8988T (cell line): ENCODE data around the gene POLR1H.
"Not testable (repeated sequence)": the region's sequence is repeated elsewhere in the genome, so short reads cannot be mapped to it uniquely, and the experiment has no call there.

Experiments used
- DNase-seq: peaks from one replicate; pipeline ENCODE4 v3.0.0; 2011

Gene POLR1H

GRCh38 chr6:30061092-30061857 lies at the start of gene POLR1H:
POLR1H (plus strand) TSS chr6:30061265; CDS start chr6:30061525, 260 bp downstream.
- DNase-seq: peak; percentile 59

GRCh38 chr6:30013291-30013922 lies 47.7 kb upstream of the POLR1H start:
- DNase-seq: no peak

- no peak for DNase-seq
Observed at GRCh38 chr6:30019819-30020218, 41.2 kb upstream of the POLR1H start.

- no peak for DNase-seq
Observed at GRCh38 chr6:30020626-30021025, 40.4 kb upstream of the POLR1H start.

GRCh38 chr6:30022189-30022588 lies 38.9 kb upstream of the POLR1H start:
- DNase-seq: no peak

- not testable (repeated sequence) for DNase-seq
Observed at GRCh38 chr6:30022712-30023111, 38.4 kb upstream of the POLR1H start.

GRCh38 chr6:30025186-30025585 lies 35.9 kb upstream of the POLR1H start:
- no peak for DNase-seq

- DNase-seq: no peak
Observed at GRCh38 chr6:30029588-30029987, 31.5 kb upstream of the POLR1H start.

- DNase-seq: no peak
Observed at GRCh38 chr6:30031381-30031780, 29.7 kb upstream of the POLR1H start.

GRCh38 chr6:30033440-30033839 lies 27.6 kb upstream of the POLR1H start:
- not testable (repeated sequence) for DNase-seq

GRCh38 chr6:30035784-30036183 lies 25.3 kb upstream of the POLR1H start:
- DNase-seq: no peak

GRCh38 chr6:30037182-30037788 lies 23.8 kb upstream of the POLR1H start:
- DNase-seq: peak; percentile 28

- DNase-seq: no peak
Observed at GRCh38 chr6:30041221-30041620, 19.8 kb upstream of the POLR1H start.

- DNase-seq: no peak
Observed at GRCh38 chr6:30041821-30042220, 19.2 kb upstream of the POLR1H start.

- DNase-seq: no peak
Observed at GRCh38 chr6:30042476-30042875, 18.6 kb upstream of the POLR1H start.

GRCh38 chr6:30042914-30043313 lies 18.2 kb upstream of the POLR1H start:
- no peak for DNase-seq

- DNase-seq: no peak
Observed at GRCh38 chr6:30043744-30044143, 17.3 kb upstream of the POLR1H start.

GRCh38 chr6:30044630-30045029 lies 16.4 kb upstream of the POLR1H start:
- no peak for DNase-seq

GRCh38 chr6:30047220-30047619 lies 13.8 kb upstream of the POLR1H start:
- DNase-seq: no peak

- no peak for DNase-seq
Observed at GRCh38 chr6:30053682-30054081, 7.4 kb upstream of the POLR1H start.

- no peak for DNase-seq
Observed at GRCh38 chr6:30055513-30055912, 5.6 kb upstream of the POLR1H start.

GRCh38 chr6:30060606-30061091 lies 416 bp upstream of the POLR1H start:
- no peak for DNase-seq

- DNase-seq: no peak
Observed at GRCh38 chr6:30061858-30062458, 893 bp downstream of the POLR1H start.
